KOPT-K1 (cell line): Measurements from ENCODE around the gene CASTOR2.
"Not testable (repeated sequence)": the region's sequence is repeated elsewhere in the genome, so short reads cannot be mapped to it uniquely, and the experiment has no call there.

Experiments used
- H3K27ac ChIP-seq: fragments of 200-600 bp; sonication (generic); 2 replicates; pipeline ENCODE4 v1.5.1; 2016; ENCODE audit warnings: antibody characterized with exemption, mild to moderate bottlenecking, low read depth, low read length; ENCODE audit not compliant: poor library complexity, severe bottlenecking
- H3K36me3 ChIP-seq: fragments of 200-600 bp; sonication (generic); 2 replicates; pipeline ENCODE4 v1.5.1; 2017; ENCODE audit warnings: antibody characterized with exemption, mild to moderate bottlenecking, low read length, moderate library complexity; ENCODE audit not compliant: insufficient read depth
- H3K9me3 ChIP-seq: fragments of 200-600 bp; sonication (generic); 2 replicates; pipeline ENCODE4 v1.5.1; 2017; ENCODE audit warnings: antibody characterized with exemption, low read length, mild to moderate bottlenecking; ENCODE audit not compliant: insufficient read depth, poor library complexity, severe bottlenecking

Gene CASTOR2

DNA sequence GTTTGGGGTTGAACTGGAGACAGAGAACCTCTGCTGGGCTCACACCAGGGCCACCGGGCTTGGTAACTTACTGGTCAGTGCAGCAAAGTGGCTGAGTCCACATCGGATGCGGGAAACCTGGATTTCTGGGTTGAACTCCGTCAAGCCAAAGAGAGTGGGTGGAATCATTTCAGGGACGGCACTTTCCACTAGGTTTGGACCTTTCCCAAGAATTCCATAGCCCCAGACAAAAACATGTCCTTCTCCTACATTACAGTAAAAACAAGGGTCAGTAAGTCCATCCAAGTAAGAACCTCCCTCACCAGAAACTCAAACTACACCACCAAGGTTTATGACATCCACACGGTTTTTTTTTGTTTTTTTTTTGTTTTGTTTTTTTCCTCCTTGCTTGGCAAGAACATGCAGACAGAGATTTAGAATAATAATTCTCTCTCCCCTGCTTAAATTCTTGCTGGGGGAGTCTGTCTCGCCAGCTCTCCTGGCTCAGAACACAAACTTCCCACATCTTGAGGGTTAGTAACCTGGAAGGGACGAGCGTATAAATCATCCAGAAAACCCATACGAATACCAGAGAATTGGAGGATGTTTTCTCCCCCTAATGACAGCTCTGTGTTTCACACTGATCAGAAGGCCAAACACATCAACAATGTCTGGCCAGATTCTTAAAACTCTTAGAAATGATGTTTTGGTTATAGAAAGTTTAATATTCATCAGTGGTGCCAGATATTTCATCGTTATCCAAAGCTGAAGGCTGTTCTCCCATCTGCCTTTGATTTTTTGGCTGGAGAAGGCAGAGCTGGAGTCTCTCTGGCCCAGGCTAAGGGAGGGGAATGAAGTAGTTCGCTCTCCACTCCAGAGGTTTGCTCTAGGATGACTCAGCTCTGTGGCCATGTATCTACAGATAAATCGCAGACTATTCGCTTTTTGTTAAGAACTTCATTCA lies 91.6 kb downstream of the CASTOR2 start:
- Histone ChIP-seq H3K36me3 (peaks cover 95% of the 10 kb centered on the region), H3K27ac (no peak overlapping the region), H3K9me3 (no peaks in the 10 kb centered on the region)

- Histone ChIP-seq H3K27ac (no peak overlapping the region), H3K9me3 (no peaks in the 10 kb centered on the region), H3K36me3 (peaks cover 100% of the 10 kb centered on the region)
Observed at GRCh38 chr7:75058406-75058805, 93.9 kb downstream of the CASTOR2 start.

DNA sequence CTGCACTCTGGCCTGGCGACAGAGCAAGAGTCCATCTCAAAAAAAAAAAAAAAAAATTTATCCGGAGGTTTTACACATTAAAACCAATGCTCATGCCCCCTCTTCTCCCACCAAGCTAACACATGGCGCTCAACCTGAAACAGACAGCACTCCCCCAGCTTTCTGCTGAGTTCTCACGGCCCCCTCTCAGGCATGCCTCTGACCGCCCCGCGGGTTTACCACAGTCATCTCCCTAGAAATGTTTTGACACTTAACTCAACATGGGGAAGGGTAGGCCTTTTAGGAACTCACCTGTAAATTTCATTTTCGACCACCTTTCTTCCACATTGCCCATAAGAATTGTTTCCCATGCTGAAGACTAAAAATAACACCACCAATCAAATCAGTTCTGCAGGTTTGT lies 99.8 kb downstream of the CASTOR2 start:
- Histone ChIP-seq H3K9me3 (no peaks in the 10 kb centered on the region), H3K36me3 (peaks cover 97% of the 10 kb centered on the region), H3K27ac (no peak overlapping the region)

DNA sequence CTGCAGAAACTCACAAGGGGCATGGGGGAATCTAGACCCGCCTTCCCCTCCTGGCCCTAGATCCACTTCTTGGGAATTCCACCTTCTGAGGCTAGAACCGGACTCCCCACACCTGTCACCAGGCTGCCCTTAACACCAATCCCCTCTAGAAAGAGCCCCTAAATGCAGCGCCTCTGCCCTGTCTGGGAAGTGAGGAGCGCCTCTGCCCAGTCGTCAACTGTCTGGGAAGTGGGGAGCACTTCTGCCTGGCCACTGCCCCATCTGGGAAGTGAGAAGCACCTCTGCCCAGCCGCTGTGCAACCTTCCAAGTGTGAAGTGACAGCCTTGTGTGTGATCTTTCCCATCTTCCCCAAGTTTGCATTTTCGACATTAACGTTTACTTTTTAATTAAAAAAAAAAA lies 100.3 kb downstream of the CASTOR2 start:
- Histone ChIP-seq H3K9me3 (no peaks in the 10 kb centered on the region), H3K36me3 (peaks cover 97% of the 10 kb centered on the region), H3K27ac (no peak overlapping the region)

- Histone ChIP-seq H3K9me3 (no peaks in the 10 kb centered on the region), H3K27ac (no peak overlapping the region), H3K36me3 (peaks cover 96% of the 10 kb centered on the region)
Observed at GRCh38 chr7:75066521-75066920, 102.0 kb downstream of the CASTOR2 start.

GRCh38 chr7:75072981-75073283 lies 108.4 kb downstream of the CASTOR2 start:
- peaks cover 32% of the 10 kb centered on the region for H3K36me3 ChIP-seq
- no peaks in the 10 kb centered on the region for H3K9me3 ChIP-seq
- H3K27ac ChIP-seq: peak overlapping the region; percentile 68

- peak overlapping the region; percentile 68 for H3K27ac ChIP-seq
- not testable (repeated sequence) for H3K9me3 ChIP-seq
- H3K36me3 ChIP-seq: peaks cover 21% of the 10 kb centered on the region
Observed at GRCh38 chr7:75074262-75074641, 109.7 kb downstream of the CASTOR2 start.
